ENCODE results near the gene RPL31. TPM values are rescaled to one million over a fixed set of nuclear protein-coding genes. Genes with fewer than 3 reads are reported as not detected.

Gene RPL31
- polyA plus RNA-seq, 4 donors, result 2,275 to 7,641 (median 4,031) TPM

DNA sequence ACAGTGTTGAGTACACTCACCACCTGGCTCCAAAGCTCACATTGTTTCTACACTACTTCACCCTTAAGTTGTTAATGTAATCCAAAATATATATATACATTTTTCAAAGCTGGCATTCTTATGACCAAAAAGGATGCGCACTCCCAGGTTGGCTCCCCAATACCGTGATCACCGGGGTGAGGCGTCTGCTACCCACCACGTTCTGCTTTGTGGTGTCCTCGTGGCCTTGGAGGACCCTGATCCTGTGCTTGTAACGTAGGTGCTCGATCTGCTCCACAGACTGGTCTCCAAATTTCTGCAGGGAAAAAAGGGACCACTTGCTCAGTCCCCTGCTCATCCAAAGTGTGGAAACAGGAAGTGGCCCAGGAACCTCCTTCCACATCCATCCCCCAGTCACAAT lies 25.8 kb downstream of the RPL31 start:
- peaks cover 3 to 42% (median 3%) of the 10 kb centered on the region in 3 donors for H3K36me3 ChIP-seq (ENCODE audit: control insufficient read depth in 3 of 3, insufficient read depth in 2 of 3, low read depth in 1 of 3, low read length in 3 of 3)
- H3K9me3 ChIP-seq (ENCODE audit: control insufficient read depth in 2 of 2, insufficient read depth in 1 of 2, low read depth in 1 of 2, low read length in 1 of 2), result no peaks in the 10 kb centered on the region
- 89 to 99% (median 92%) methylated on average over 8 of the region's 8 CpGs for WGBS, 3 donors
- peaks cover 0 to 5% (median 0%) of the 10 kb centered on the region in 3 donors for H3K4me1 ChIP-seq (ENCODE audit: control insufficient read depth in 3 of 3, insufficient read depth in 2 of 3, low read depth in 1 of 3, low read length in 2 of 3)
- DNase-seq, result no peak
- H3K27ac ChIP-seq (ENCODE audit: low read depth in 1 of 3, low read length in 2 of 3), result no peak overlapping the region
- no peaks in the 10 kb centered on the region for H3K27me3 ChIP-seq (ENCODE audit: control insufficient read depth in 3 of 3, insufficient read depth in 3 of 3, low read length in 3 of 3)
- no peak overlapping the region for H3K4me3 ChIP-seq (ENCODE audit: low read depth in 1 of 3, low read length in 3 of 3)
- no peak for FAIRE-seq

DNA sequence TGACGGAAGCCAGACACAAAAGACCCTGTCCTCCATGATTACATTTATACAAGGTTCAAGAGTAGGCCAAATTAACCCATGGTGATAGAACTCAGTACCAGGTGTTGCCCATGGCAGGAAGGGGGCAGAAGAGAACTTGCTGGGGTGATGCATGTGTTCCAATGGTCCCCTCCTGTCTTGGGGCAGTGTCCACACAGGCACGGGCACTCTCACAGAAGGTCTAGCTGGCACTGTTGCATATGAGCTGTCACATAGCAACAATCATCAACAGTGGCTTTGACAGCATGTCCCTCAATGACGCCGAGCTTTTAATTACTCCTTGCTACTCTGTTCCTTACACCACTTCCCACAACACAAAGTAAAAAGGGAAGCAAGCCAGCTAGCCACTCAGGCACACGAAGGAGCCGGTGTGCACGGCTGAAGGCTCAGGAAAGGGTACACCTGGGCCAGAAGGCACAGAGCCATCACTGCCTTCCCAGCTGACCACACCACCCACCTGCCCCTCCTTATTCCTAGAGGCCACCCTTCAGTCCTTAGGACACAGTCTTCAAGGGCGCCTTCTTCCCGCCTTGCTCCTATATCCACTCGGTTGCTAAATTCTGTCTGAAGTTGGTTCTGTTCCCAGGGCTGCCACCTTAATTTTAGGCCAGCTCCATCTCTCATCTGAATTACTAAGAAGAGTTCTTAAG lies 28.9 kb downstream of the RPL31 start:
- H3K4me1 ChIP-seq (ENCODE audit: control insufficient read depth in 3 of 3, insufficient read depth in 2 of 3, low read depth in 1 of 3, low read length in 2 of 3), result peaks cover 0 to 5% (median 0%) of the 10 kb centered on the region in 3 donors
- no peaks in the 10 kb centered on the region for H3K9me3 ChIP-seq (ENCODE audit: control insufficient read depth in 2 of 2, insufficient read depth in 1 of 2, low read depth in 1 of 2, low read length in 1 of 2)
- 87 to 89% (median 88%) methylated on average over 10 of the region's 10 CpGs for WGBS, 3 donors
- peaks cover 3 to 68% (median 6%) of the 10 kb centered on the region in 3 donors for H3K36me3 ChIP-seq (ENCODE audit: control insufficient read depth in 3 of 3, insufficient read depth in 2 of 3, low read depth in 1 of 3, low read length in 3 of 3)
- no peak overlapping the region for H3K4me3 ChIP-seq (ENCODE audit: low read depth in 1 of 3, low read length in 3 of 3)
- DNase-seq (no peak), FAIRE-seq (no peak)
- H3K27ac ChIP-seq (ENCODE audit: low read depth in 1 of 3, low read length in 2 of 3), result no peak overlapping the region
- H3K27me3 ChIP-seq (ENCODE audit: control insufficient read depth in 3 of 3, insufficient read depth in 3 of 3, low read length in 3 of 3), result no peaks in the 10 kb centered on the region

DNA sequence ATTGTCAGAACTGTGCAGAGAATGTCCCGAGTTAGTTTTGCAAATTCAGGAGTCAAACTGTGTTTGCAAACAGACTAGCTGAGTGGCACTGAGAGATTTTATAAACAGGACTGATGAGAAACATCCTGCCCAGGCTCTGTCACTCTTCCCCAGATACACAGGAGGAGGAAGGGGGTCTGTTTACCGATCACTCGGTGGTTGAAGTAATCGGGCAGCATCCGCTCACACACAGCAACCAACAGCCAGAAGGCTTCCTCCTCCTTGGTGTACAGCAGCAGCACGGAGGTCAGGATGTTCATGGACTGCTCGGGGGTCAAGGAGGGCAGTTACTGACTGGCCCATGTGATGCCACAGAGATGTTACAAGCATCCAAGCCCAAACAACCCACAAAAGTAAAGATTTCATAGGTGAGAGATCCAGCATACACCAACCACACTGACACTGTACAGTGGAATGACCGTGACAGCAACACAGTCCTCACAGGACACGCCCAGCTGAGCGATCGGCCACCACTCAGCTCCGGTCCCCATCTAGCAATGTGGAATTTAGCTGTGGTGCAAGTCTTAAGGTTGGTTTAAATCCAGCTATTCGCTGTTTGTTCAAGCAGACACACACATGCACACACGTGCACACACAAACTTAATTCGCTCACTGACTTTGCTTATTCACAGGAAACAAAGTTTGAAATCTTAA lies 30.1 kb downstream of the RPL31 start:
- 80 to 95% (median 91%) methylated on average over 15 of the region's 15 CpGs for WGBS, 3 donors
- FAIRE-seq, result no peak
- Histone ChIP-seq H3K4me3 (ENCODE audit: low read depth in 1 of 3, low read length in 3 of 3) (no peak overlapping the region), H3K4me1 (ENCODE audit: control insufficient read depth in 3 of 3, insufficient read depth in 2 of 3, low read depth in 1 of 3, low read length in 2 of 3) (no peaks in the 10 kb centered on the region), H3K27ac (ENCODE audit: low read depth in 1 of 3, low read length in 2 of 3) (no peak overlapping the region), H3K9me3 (ENCODE audit: control insufficient read depth in 2 of 2, insufficient read depth in 1 of 2, low read depth in 1 of 2, low read length in 1 of 2) (no peaks in the 10 kb centered on the region), H3K36me3 (ENCODE audit: control insufficient read depth in 3 of 3, insufficient read depth in 2 of 3, low read depth in 1 of 3, low read length in 3 of 3) (peaks cover 3 to 67% (median 6%) of the 10 kb centered on the region in 3 donors), H3K27me3 (ENCODE audit: control insufficient read depth in 3 of 3, insufficient read depth in 3 of 3, low read length in 3 of 3) (no peaks in the 10 kb centered on the region)
- DNase-seq, result no peak

DNA sequence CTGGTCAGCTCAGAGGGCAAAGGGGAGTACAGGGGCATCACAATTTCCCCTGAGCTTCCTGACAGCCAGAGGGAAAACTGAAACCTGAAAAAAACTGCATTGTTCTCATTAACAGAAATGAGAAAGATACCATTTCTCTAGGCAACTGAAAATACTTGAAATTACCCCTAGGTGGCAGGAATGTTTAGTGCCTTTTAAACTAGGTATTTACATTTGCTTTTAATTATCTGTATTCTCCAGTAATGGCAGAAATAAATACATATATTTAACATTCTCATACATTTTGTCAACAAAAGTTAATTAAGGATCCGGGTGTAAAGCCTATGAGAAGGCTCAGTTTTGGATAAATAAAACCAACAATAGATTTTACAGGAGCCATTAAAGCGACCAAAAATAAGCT lies 34.5 kb downstream of the RPL31 start:
- no peak overlapping the region for H3K27ac ChIP-seq (ENCODE audit: low read depth in 1 of 3, low read length in 2 of 3)
- no peaks in the 10 kb centered on the region for H3K4me1 ChIP-seq (ENCODE audit: control insufficient read depth in 3 of 3, insufficient read depth in 2 of 3, low read depth in 1 of 3, low read length in 2 of 3)
- no peaks in the 10 kb centered on the region for H3K9me3 ChIP-seq (ENCODE audit: control insufficient read depth in 2 of 2, insufficient read depth in 1 of 2, low read depth in 1 of 2, low read length in 1 of 2)
- peaks cover 3 to 67% (median 5%) of the 10 kb centered on the region in 3 donors for H3K36me3 ChIP-seq (ENCODE audit: control insufficient read depth in 3 of 3, insufficient read depth in 2 of 3, low read depth in 1 of 3, low read length in 3 of 3)
- no peak for FAIRE-seq
- 75 to 77% (median 77%) methylated on average over 2 of the region's 2 CpGs for WGBS, 3 donors
- DNase-seq, result peak; percentile 31 to 35
- H3K27me3 ChIP-seq (ENCODE audit: control insufficient read depth in 3 of 3, insufficient read depth in 3 of 3, low read length in 3 of 3), result no peaks in the 10 kb centered on the region
- H3K4me3 ChIP-seq (ENCODE audit: low read depth in 1 of 3, low read length in 3 of 3), result no peak overlapping the region

DNA sequence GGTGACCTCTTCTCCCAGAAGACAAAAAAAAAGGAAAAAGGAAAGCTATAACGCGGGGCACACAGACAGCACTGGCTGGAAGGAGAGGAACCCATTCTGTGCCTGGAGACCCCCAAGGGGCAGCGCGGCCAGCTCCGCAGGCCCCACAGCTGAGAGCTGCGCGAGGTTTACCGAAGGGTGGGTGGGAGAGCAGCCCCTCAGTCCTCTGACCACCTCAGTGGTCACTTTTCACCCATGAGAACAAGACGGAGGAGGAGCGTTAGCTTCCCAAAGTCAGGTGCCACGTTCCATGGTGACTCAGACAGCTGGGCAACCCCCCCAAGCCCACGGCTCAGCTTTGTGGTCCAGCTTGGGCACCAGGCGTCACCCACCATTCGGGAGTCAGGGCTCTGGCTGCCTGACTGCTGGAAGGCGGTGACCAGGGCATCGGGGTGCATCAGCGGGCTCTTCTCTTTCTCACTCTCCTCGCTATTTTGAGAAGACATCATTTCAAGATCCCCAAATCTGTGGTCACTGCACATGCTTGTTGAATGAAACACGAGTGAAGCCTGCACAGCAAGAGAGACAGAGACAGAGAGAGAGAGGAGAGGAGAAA lies 35.2 kb downstream of the RPL31 start:
- no peak for FAIRE-seq
- no peak overlapping the region for H3K4me3 ChIP-seq (ENCODE audit: low read depth in 1 of 3, low read length in 3 of 3)
- no peak overlapping the region for H3K27ac ChIP-seq (ENCODE audit: low read depth in 1 of 3, low read length in 2 of 3)
- DNase-seq, result no peak
- 93 to 96% (median 94%) methylated on average over 19 of the region's 19 CpGs for WGBS, 3 donors
- H3K36me3 ChIP-seq (ENCODE audit: control insufficient read depth in 3 of 3, insufficient read depth in 2 of 3, low read depth in 1 of 3, low read length in 3 of 3), result peaks cover 3 to 65% (median 5%) of the 10 kb centered on the region in 3 donors
- H3K4me1 ChIP-seq (ENCODE audit: control insufficient read depth in 3 of 3, insufficient read depth in 2 of 3, low read depth in 1 of 3, low read length in 2 of 3), result no peaks in the 10 kb centered on the region
- no peaks in the 10 kb centered on the region for H3K9me3 ChIP-seq (ENCODE audit: control insufficient read depth in 2 of 2, insufficient read depth in 1 of 2, low read depth in 1 of 2, low read length in 1 of 2)
- no peaks in the 10 kb centered on the region for H3K27me3 ChIP-seq (ENCODE audit: control insufficient read depth in 3 of 3, insufficient read depth in 3 of 3, low read length in 3 of 3)

DNA sequence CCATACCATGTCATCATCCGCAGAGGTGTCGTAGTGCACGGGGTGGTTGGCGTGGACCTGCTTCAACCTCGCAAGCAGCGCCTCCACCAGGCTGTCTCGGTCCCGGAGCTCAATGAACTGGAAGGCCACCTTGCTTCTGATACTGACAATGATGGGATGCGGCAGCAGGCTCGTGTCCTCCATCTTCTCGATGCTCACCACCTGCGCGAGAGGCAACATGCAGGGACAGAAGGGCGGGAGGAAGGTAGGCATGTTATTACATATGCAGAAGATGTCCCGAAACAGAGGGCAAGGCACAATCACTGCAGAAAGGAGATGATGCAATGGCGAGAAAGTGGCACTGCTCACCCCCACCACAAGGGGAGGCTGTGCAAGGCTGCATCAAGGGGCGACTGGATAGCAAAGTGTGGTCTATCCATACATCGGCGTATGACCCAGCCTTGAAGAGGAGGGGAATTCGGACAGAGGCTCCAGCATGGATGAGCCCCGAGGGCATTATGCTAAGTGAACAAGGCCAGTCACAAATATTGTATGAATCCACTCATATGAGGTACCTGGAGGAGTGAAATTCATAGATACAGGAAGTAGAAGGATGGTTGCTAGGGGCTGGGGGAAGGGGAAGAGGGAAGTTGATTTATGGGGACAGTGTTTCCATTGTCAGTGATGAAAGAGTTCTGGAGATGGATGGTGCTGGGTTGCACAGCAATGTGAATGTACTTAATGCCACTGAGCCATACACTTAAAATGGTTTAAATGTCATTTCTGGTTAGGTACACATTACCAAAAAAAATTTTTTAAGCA lies 36.6 kb downstream of the RPL31 start:
- DNase-seq, result peak; percentile 24 to 27
- no peaks in the 10 kb centered on the region for H3K27me3 ChIP-seq (ENCODE audit: control insufficient read depth in 3 of 3, insufficient read depth in 3 of 3, low read length in 3 of 3)
- no peak for FAIRE-seq
- peaks cover 2 to 52% (median 3%) of the 10 kb centered on the region in 3 donors for H3K36me3 ChIP-seq (ENCODE audit: control insufficient read depth in 3 of 3, insufficient read depth in 2 of 3, low read depth in 1 of 3, low read length in 3 of 3)
- 88 to 92% (median 91%) methylated on average over 21 of the region's 21 CpGs for WGBS, 3 donors
- H3K4me1 ChIP-seq (ENCODE audit: control insufficient read depth in 3 of 3, insufficient read depth in 2 of 3, low read depth in 1 of 3, low read length in 2 of 3), result no peaks in the 10 kb centered on the region
- H3K4me3 ChIP-seq (ENCODE audit: low read depth in 1 of 3, low read length in 3 of 3), result no peak overlapping the region
- H3K27ac ChIP-seq (ENCODE audit: low read depth in 1 of 3, low read length in 2 of 3), result no peak overlapping the region
- H3K9me3 ChIP-seq (ENCODE audit: control insufficient read depth in 2 of 2, insufficient read depth in 1 of 2, low read depth in 1 of 2, low read length in 1 of 2), result no peaks in the 10 kb centered on the region

DNA sequence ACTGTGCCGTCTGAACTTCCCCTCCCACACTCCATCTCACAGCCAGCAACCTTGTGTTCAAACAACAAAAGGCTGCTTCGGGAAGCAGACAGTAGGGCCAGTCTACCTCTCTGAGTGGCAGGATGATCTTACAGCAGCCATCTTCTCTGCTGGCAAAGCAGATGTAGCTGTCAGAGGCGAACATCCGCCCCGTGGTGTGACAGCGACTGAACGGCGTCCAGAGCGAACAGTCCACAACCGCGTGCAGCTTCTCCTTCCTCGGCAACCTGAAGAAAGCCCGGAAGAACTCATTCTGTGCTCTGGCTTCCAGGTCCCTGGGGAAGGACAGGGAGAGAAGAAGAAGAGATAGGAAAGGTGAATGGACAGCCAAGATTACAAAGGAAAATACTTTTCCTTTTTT lies 38.0 kb downstream of the RPL31 start:
- peaks cover 2 to 40% (median 3%) of the 10 kb centered on the region in 3 donors for H3K36me3 ChIP-seq (ENCODE audit: control insufficient read depth in 3 of 3, insufficient read depth in 2 of 3, low read depth in 1 of 3, low read length in 3 of 3)
- H3K27ac ChIP-seq (ENCODE audit: low read depth in 1 of 3, low read length in 2 of 3), result no peak overlapping the region
- no peak for FAIRE-seq
- no peak overlapping the region for H3K4me3 ChIP-seq (ENCODE audit: low read depth in 1 of 3, low read length in 3 of 3)
- H3K9me3 ChIP-seq (ENCODE audit: control insufficient read depth in 2 of 2, insufficient read depth in 1 of 2, low read depth in 1 of 2, low read length in 1 of 2), result no peaks in the 10 kb centered on the region
- no peaks in the 10 kb centered on the region for H3K27me3 ChIP-seq (ENCODE audit: control insufficient read depth in 3 of 3, insufficient read depth in 3 of 3, low read length in 3 of 3)
- WGBS, 3 donors, result 91 to 96% (median 93%) methylated on average over 13 of the region's 13 CpGs
- no peaks in the 10 kb centered on the region for H3K4me1 ChIP-seq (ENCODE audit: control insufficient read depth in 3 of 3, insufficient read depth in 2 of 3, low read depth in 1 of 3, low read length in 2 of 3)
- no peak for DNase-seq

DNA sequence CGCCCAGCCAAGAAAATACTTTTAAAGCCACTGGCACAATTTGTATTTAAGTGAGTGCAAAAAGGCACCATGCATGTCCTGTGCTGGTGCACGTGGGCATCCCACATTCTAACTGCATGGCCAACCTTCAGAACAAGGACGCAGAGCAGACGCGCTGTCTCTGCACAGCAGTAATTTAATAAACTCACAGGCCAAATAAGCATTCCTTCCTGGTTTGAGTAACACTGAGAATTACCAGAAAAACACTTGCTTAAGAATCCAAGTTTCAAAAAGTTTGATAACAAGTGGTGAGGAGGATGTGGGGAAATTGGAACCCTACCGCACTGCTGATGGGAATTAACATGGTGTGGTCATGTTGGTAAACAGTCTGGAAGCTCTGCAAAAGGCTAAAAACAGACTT lies 38.7 kb downstream of the RPL31 start:
- WGBS, 3 donors, result 91 to 97% (median 92%) methylated on average over 6 of the region's 6 CpGs
- Histone ChIP-seq H3K4me1 (ENCODE audit: control insufficient read depth in 3 of 3, insufficient read depth in 2 of 3, low read depth in 1 of 3, low read length in 2 of 3) (no peaks in the 10 kb centered on the region), H3K9me3 (ENCODE audit: control insufficient read depth in 2 of 2, insufficient read depth in 1 of 2, low read depth in 1 of 2, low read length in 1 of 2) (no peaks in the 10 kb centered on the region), H3K27ac (ENCODE audit: low read depth in 1 of 3, low read length in 2 of 3) (no peak overlapping the region), H3K27me3 (ENCODE audit: control insufficient read depth in 3 of 3, insufficient read depth in 3 of 3, low read length in 3 of 3) (no peaks in the 10 kb centered on the region), H3K4me3 (ENCODE audit: low read depth in 1 of 3, low read length in 3 of 3) (no peak overlapping the region), H3K36me3 (ENCODE audit: control insufficient read depth in 3 of 3, insufficient read depth in 2 of 3, low read depth in 1 of 3, low read length in 3 of 3) (peaks cover under 1 to 37% (median 2%) of the 10 kb centered on the region in 3 donors)
- FAIRE-seq (no peak), DNase-seq (no peak)
